ENCODE data around the gene ATAD3B. TPM values are rescaled to one million over a fixed set of nuclear protein-coding genes. Genes with fewer than 3 reads are reported as not detected.

The ATAD3B gene
- total and polyA plus RNA-seq, 2 of the 13 experiments (the other 11 are each of a cell fraction or from before 2014, with no cell fraction given) = 9.6 to 31.1 TPM

DNA sequence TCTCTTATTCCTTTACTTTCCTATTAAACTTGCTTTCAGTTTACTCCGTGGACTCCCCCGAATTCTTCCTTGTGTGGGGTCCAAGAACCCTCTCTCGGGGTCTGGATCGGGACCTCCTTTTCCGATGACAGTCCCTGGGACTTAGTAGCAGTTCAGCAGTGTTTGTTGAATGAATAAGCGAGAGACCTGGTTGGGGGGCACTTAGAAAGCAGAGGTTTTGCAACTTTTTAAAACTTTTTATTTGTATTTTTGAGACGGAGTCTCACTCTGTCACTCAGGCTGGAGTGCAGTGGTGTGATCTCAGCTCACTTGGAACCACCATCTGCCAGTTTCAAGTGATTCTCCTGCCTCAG, 48.3 kb upstream of the ATAD3B start:
- H3K9ac ChIP-seq (ENCODE audit: insufficient read depth, low read depth, low read length) = no peak overlapping the region
- H3K9me3 ChIP-seq (ENCODE audit: low read length) = no peaks in the 10 kb centered on the region
- BruUV-seq (replicated peaks) = no TSS peak
- H3K4me1 ChIP-seq (ENCODE audit: insufficient read depth, low read length) = peaks cover 53% of the 10 kb centered on the region
- H3K27me3 ChIP-seq (ENCODE audit: control insufficient read depth in 1 of 2, insufficient read depth in 2 of 2, low read length in 2 of 2) = no peaks in the 10 kb centered on the region; a peak in 1 of 5 replicates
- in situ Hi-C loops (cut with HindIII; ENCODE audit: extremely low pct_ligation_motif_present, low pct_unique_long_range_greater_than_20kb) = no loop called here
- H3K27ac ChIP-seq (ENCODE audit: extremely low read length, insufficient read depth, low read length) = no peak overlapping the region
- DNase-seq (ENCODE audit: low spot score) (no peak), ATAC-seq (no peak), FAIRE-seq (no peak)
- H3K4me2 ChIP-seq (ENCODE audit: low read depth, low read length) = no peak overlapping the region
- 96% methylated on average over 7 of the region's 7 CpGs for WGBS (ENCODE audit: low lambda C conversion rate)
- ChIA-PET POLR2A (interaction anchor here (1.1 to 1.9 kb wide), 6 partner anchors 8 to 21 kb away, joined by 3 to 11 read pairs (median 4); no protein-coding TSS in a partner anchor), CTCF (ENCODE audit: low intra/inter-chr PET ratio, low total read pairs) (no interaction called here)
- H3K36me3 ChIP-seq (replicated peaks in 1 of 2; ENCODE audit: control insufficient read depth in 1 of 2, insufficient read depth in 2 of 2, low read length in 2 of 2) = no peaks in the 10 kb centered on the region
- no peaks in the 10 kb centered on the region for H4K20me1 ChIP-seq (ENCODE audit: insufficient read depth, low read length)
- intact Hi-C loops (cut with micrococcal nuclease; ENCODE audit: unreplicated experiment) = no loop called here
- no peak overlapping the region for H2AFZ ChIP-seq (ENCODE audit: low read length)
- peak; percentile 60; the same call in 1 of the 2 replicates for TF ChIP-seq ZNF3 (CRISPR knock-in tag; IDR thresholded peaks at IDR 0.05)
- TF ChIP-seq, protein P1, sequence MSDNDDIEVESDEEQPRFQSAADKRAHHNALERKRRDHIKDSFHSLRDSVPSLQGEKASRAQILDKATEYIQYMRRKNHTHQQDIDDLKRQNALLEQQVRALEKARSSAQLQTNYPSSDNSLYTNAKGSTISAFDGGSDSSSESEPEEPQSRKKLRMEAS (IDR thresholded peaks at IDR 0.05) = no peak
- TF ChIP-seq ZBTB38 (CRISPR knock-in tag; IDR thresholded peaks at IDR 0.05) = no peak
- H3K4me3 ChIP-seq (replicated peaks in 1 of 3; ENCODE audit: insufficient read depth in 1 of 3, low read depth in 2 of 3, low read length in 3 of 3) = no peak overlapping the region
- peaks cover 12% of the 10 kb centered on the region for H3K79me2 ChIP-seq (ENCODE audit: insufficient read depth, low read length)

DNA sequence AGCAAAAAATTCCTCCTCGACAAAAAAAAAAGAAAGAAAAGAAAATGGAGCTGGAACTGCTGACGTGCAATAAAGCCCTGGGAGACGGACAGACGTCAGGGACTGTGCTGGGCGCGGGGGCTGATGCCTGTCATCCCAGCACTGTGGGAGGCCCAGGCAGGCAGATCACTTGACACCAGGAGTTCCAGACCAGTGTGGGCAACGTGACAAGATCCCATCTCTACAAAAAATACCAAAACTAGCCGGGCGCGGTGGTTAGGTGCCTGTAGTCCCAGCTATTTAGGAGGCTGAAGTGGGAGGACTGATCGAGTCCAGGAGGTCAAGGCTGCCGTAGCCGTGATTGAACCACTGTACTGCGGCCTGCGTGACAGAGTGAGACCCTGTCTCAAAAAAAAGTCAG, 46.9 kb upstream of the ATAD3B start:
- no peak for FAIRE-seq
- Histone ChIP-seq H3K9ac (ENCODE audit: insufficient read depth, low read depth, low read length) (no peak overlapping the region), H3K4me2 (ENCODE audit: low read depth, low read length) (no peak overlapping the region), H2AFZ (ENCODE audit: low read length) (no peak overlapping the region), H3K79me2 (ENCODE audit: insufficient read depth, low read length) (peaks cover 4% of the 10 kb centered on the region), H3K4me1 (ENCODE audit: insufficient read depth, low read length) (peaks cover 50% of the 10 kb centered on the region), H3K9me3 (ENCODE audit: low read length) (no peaks in the 10 kb centered on the region), H3K36me3 (replicated peaks in 1 of 2; ENCODE audit: control insufficient read depth in 1 of 2, insufficient read depth in 2 of 2, low read length in 2 of 2) (no peaks in the 10 kb centered on the region), H3K27me3 (ENCODE audit: control insufficient read depth in 1 of 2, insufficient read depth in 2 of 2, low read length in 2 of 2) (no peaks in the 10 kb centered on the region; a peak in 1 of 5 replicates), H3K4me3 (replicated peaks in 1 of 3; ENCODE audit: insufficient read depth in 1 of 3, low read depth in 2 of 3, low read length in 3 of 3) (no peak overlapping the region), H3K27ac (ENCODE audit: extremely low read length, insufficient read depth, low read length) (no peak overlapping the region), H4K20me1 (ENCODE audit: insufficient read depth, low read length) (no peaks in the 10 kb centered on the region)
- WGBS (ENCODE audit: low lambda C conversion rate) = 60% methylated on average over 15 of the region's 15 CpGs
- ATAC-seq = no peak
- ChIA-PET CTCF (ENCODE audit: low intra/inter-chr PET ratio, low total read pairs) (no interaction called here), POLR2A (interaction anchor here (1.4 to 3.1 kb wide), 5 partner anchors 9 to 22 kb away, joined by 3 to 21 read pairs (median 7); partner anchors contain the start of gene MRPL20)
- BruUV-seq (replicated peaks) = no TSS peak
- in situ Hi-C loops (cut with HindIII; ENCODE audit: extremely low pct_ligation_motif_present, low pct_unique_long_range_greater_than_20kb) (no loop called here), intact Hi-C loops (cut with micrococcal nuclease; ENCODE audit: unreplicated experiment) (no loop called here)
- no peak for DNase-seq (ENCODE audit: low spot score)
- TF ChIP-seq ZNF644 (CRISPR knock-in tag; IDR thresholded peaks at IDR 0.05; ENCODE audit: low read depth) (no peak), HNF4G (IDR thresholded peaks at IDR 0.05; ENCODE audit: borderline replicate concordance, low read depth, low read length) (no peak), HNF4G (CRISPR knock-in tag; IDR thresholded peaks at IDR 0.05; ENCODE audit: borderline replicate concordance, low read depth) (no peak), SIX1 (CRISPR knock-in tag; IDR thresholded peaks at IDR 0.05; ENCODE audit: borderline replicate concordance) (no peak), CBFB (CRISPR knock-in tag; IDR thresholded peaks at IDR 0.05) (no peak), ZNF354B (CRISPR knock-in tag; IDR thresholded peaks at IDR 0.05) (no peak), GPN1 (CRISPR knock-in tag; IDR thresholded peaks at IDR 0.05; ENCODE audit: borderline replicate concordance) (no peak), KLF13 (CRISPR knock-in tag; IDR thresholded peaks at IDR 0.05) (no peak), NR2F6 (IDR thresholded peaks at IDR 0.05) (no peak), NR2F6 (CRISPR knock-in tag; IDR thresholded peaks at IDR 0.05) (no peak), GTF2F1 (IDR thresholded peaks at IDR 0.05; ENCODE audit: low read length) (no peak), RFX1 (IDR thresholded peaks at IDR 0.05) (no peak)
- TF ChIP-seq, protein P2, sequence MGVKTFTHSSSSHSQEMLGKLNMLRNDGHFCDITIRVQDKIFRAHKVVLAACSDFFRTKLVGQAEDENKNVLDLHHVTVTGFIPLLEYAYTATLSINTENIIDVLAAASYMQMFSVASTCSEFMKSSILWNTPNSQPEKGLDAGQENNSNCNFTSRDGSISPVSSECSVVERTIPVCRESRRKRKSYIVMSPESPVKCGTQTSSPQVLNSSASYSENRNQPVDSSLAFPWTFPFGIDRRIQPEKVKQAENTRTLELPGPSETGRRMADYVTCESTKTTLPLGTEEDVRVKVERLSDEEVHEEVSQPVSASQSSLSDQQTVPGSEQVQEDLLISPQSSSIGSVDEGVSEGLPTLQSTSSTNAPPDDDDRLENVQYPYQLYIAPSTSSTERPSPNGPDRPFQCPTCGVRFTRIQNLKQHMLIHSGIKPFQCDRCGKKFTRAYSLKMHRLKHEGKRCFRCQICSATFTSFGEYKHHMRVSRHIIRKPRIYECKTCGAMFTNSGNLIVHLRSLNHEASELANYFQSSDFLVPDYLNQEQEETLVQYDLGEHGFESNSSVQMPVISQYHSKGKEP (CRISPR knock-in tag; IDR thresholded peaks at IDR 0.05) = no peak
- TF ChIP-seq, protein P3, sequence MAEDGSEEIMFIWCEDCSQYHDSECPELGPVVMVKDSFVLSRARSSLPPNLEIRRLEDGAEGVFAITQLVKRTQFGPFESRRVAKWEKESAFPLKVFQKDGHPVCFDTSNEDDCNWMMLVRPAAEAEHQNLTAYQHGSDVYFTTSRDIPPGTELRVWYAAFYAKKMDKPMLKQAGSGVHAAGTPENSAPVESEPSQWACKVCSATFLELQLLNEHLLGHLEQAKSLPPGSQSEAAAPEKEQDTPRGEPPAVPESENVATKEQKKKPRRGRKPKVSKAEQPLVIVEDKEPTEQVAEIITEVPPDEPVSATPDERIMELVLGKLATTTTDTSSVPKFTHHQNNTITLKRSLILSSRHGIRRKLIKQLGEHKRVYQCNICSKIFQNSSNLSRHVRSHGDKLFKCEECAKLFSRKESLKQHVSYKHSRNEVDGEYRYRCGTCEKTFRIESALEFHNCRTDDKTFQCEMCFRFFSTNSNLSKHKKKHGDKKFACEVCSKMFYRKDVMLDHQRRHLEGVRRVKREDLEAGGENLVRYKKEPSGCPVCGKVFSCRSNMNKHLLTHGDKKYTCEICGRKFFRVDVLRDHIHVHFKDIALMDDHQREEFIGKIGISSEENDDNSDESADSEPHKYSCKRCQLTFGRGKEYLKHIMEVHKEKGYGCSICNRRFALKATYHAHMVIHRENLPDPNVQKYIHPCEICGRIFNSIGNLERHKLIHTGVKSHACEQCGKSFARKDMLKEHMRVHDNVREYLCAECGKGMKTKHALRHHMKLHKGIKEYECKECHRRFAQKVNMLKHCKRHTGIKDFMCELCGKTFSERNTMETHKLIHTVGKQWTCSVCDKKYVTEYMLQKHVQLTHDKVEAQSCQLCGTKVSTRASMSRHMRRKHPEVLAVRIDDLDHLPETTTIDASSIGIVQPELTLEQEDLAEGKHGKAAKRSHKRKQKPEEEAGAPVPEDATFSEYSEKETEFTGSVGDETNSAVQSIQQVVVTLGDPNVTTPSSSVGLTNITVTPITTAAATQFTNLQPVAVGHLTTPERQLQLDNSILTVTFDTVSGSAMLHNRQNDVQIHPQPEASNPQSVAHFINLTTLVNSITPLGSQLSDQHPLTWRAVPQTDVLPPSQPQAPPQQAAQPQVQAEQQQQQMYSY (CRISPR knock-in tag; IDR thresholded peaks at IDR 0.05) = no peak
